NB4 (cell line): Measurements from ENCODE around the gene RCOR1.

Source experiments
- DNase-seq: peaks from one replicate; pipeline ENCODE4 v3.0.0; 2010; ENCODE audit warnings: low read depth
- H3K4me3 ChIP-seq: one replicate; pipeline ENCODE4 v1.5.1; 2011; ENCODE audit warnings: mild to moderate bottlenecking, low read depth, low read length, moderate library complexity
- CTCF ChIP-seq: IDR thresholded peaks from one replicate; pipeline ENCODE4 v1.5.1; 2012; ENCODE audit warnings: low read depth, low read length
- MAX ChIP-seq: IDR thresholded peaks from 2 replicates; pipeline ENCODE4 v1.6.1; 2011; ENCODE audit warnings: low read depth, low read length
- MYC ChIP-seq: IDR thresholded peaks from 2 replicates; pipeline ENCODE4 v1.6.1; 2011; ENCODE audit warnings: low read depth, low read length
- POLR2A ChIP-seq: IDR thresholded peaks from 2 replicates; pipeline ENCODE4 v1.6.1; 2011; ENCODE audit warnings: mild to moderate bottlenecking; ENCODE audit not compliant: insufficient read length; ENCODE audit errors: extremely low read depth

Gene RCOR1

DNA sequence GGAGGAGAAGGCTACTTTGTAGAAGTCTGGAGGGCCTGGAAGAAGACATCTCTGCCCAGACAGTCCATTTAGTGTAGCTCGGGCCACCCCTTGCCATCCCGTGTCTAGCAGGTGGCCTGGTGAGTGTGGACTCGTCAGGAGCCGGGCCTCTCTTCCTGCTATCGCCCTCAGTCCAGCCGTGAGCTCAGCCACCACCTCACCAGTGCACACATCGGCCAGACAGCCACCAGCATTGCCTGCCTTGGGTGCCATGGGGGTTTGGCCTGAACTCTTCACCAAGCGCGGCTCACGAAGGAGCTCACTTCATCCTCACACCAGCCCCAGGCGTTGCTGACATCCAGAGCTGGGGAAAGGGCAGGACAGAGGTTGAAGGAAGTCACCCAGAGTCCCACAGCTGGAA is 165.2 kb downstream of the RCOR1 start:
- no peak overlapping the region for H3K4me3 ChIP-seq
- TF ChIP-seq MYC (no peak), CTCF (no peak), POLR2A (no peak), MAX (no peak)
- no peak for DNase-seq

- no peak overlapping the region for H3K4me3 ChIP-seq
- DNase-seq, result no peak
- TF ChIP-seq CTCF (no peak), MAX (no peak), POLR2A (no peak), MYC (no peak)
These were observed 165.6 kb downstream of the RCOR1 start for GRCh38 chr14:102758087-102758486.

GRCh38 chr14:102759456-102760187 is 167.2 kb downstream of the RCOR1 start:
- no peak for TF ChIP-seq MAX
- TF ChIP-seq CTCF, result no peak
- TF ChIP-seq POLR2A, result no peak
- TF ChIP-seq MYC, result no peak
- H3K4me3 ChIP-seq, result no peak overlapping the region
- DNase-seq, result no peak

GRCh38 chr14:102760496-102761193 is 168.2 kb downstream of the RCOR1 start:
- no peak for TF ChIP-seq CTCF
- H3K4me3 ChIP-seq, result no peak overlapping the region
- DNase-seq, result no peak

- TF ChIP-seq POLR2A (no peak), MYC (no peak), MAX (no peak), CTCF (no peak)
- H3K4me3 ChIP-seq, result no peak overlapping the region
- DNase-seq, result no peak
These were observed 168.8 kb downstream of the RCOR1 start for GRCh38 chr14:102761206-102761605.
